ENCODE data around the gene ST8SIA2.

Gene ST8SIA2

GRCh38 chr15:92384381-92384780 lies 9.3 kb upstream of the ST8SIA2 start:
- no peak for TF ChIP-seq CTCF (IDR thresholded peaks at IDR 0.05; ENCODE audit: insufficient read depth, missing control alignments)
- FAIRE-seq (no peak), DNase-seq (ENCODE audit: insufficient read length, low spot score) (no peak)

GRCh38 chr15:92385096-92385495 lies 8.6 kb upstream of the ST8SIA2 start:
- no peak for DNase-seq (ENCODE audit: insufficient read length, low spot score)
- no peak for TF ChIP-seq CTCF (IDR thresholded peaks at IDR 0.05; ENCODE audit: insufficient read depth, missing control alignments)
- FAIRE-seq = no peak

- no peak for DNase-seq (ENCODE audit: insufficient read length, low spot score)
- peak; percentile 69 for TF ChIP-seq CTCF (IDR thresholded peaks at IDR 0.05; ENCODE audit: insufficient read depth, missing control alignments)
- FAIRE-seq = peak; percentile 29
Observed at GRCh38 chr15:92391640-92392039, 2.0 kb upstream of the ST8SIA2 start.

- no peak for TF ChIP-seq CTCF (IDR thresholded peaks at IDR 0.05; ENCODE audit: insufficient read depth, missing control alignments)
- no peak for DNase-seq (ENCODE audit: insufficient read length, low spot score)
- FAIRE-seq = no peak
Observed at GRCh38 chr15:92392462-92392861, 1.2 kb upstream of the ST8SIA2 start.

- no peak for TF ChIP-seq CTCF (IDR thresholded peaks at IDR 0.05; ENCODE audit: insufficient read depth, missing control alignments)
- DNase-seq (ENCODE audit: insufficient read length, low spot score) (no peak), FAIRE-seq (no peak)
Observed at GRCh38 chr15:92393980-92394308, 263 bp downstream of the ST8SIA2 start.

GRCh38 chr15:92394309-92395097 lies 822 bp downstream of the ST8SIA2 start:
- DNase-seq (ENCODE audit: insufficient read length, low spot score) (no peak), FAIRE-seq (no peak)
- TF ChIP-seq CTCF (IDR thresholded peaks at IDR 0.05; ENCODE audit: insufficient read depth, missing control alignments) = no peak

GRCh38 chr15:92395098-92395635 lies 1.5 kb downstream of the ST8SIA2 start:
- FAIRE-seq (no peak), DNase-seq (ENCODE audit: insufficient read length, low spot score) (no peak)
- TF ChIP-seq CTCF (IDR thresholded peaks at IDR 0.05; ENCODE audit: insufficient read depth, missing control alignments) = no peak
